NOMO-1 treated with DMSO at 0.1 percent for 48 hours (cell line): ENCODE results near the gene RBM14.
"Not testable (repeated sequence)": the region's sequence is repeated elsewhere in the genome, so short reads cannot be mapped to it uniquely, and the experiment has no call there.

Experiments
- DNase-seq: peaks from one replicate; lab custom pipeline; 2025; ENCODE audit not compliant: unreplicated experiment; lab: John Stamatoyannopoulos, UW

Gene RBM14

GRCh38 chr11:66616379-66617154 lies at the start of gene RBM14:
Gene RBM14 (plus strand): TSS chr11:66616630. CDS start chr11:66616721, 91 bp downstream.
- peak; percentile 98 for DNase-seq

- no peak for DNase-seq
Measured at GRCh38 chr11:66567787-66568123, 48.7 kb upstream of the RBM14 start.

DNA sequence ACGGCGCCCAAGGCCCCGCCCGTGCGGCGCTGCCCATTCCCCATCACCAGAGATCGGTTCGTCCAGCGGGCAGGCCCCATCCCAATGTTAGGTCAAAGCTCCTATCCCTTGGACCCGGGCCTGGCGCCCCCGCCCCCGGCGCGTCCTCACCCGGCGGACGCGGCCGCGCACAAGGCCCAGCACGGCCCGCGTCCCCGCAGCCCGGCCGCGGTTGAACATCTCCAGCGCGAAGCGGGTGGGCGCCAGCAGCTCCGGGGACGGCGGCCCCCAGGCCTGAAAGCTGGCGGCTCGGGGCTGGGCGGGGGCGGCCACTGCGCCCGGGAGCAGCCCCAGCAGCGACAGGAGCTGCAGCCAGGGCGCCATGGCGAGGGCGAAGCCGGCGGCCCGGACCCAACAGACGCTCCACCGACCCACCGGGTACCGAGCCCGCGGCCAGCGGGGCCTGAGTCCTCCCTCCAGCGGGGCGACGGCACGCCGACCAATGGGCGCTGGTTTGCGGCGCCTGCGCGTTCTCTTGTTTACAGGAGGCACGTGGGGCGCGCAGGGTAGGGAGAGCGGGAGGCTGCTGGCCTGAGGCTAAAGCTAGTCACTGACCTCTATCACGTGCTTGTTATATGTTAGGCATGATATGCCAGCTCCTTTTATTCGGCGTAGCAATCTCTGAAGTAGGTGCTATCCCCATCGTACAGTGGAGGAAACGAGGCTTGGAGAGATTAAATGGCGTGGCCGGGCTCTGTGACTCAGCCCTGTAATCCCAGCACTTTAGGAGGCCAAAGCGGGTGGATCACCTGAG lies 48.1 kb upstream of the RBM14 start, which contains the start of gene CTSF:
Gene CTSF (minus strand): TSS at position 483 of the 793 bp plus-strand sequence. CDS start 120 bp downstream, at position 363.
- DNase-seq, result peak; percentile 47

DNA sequence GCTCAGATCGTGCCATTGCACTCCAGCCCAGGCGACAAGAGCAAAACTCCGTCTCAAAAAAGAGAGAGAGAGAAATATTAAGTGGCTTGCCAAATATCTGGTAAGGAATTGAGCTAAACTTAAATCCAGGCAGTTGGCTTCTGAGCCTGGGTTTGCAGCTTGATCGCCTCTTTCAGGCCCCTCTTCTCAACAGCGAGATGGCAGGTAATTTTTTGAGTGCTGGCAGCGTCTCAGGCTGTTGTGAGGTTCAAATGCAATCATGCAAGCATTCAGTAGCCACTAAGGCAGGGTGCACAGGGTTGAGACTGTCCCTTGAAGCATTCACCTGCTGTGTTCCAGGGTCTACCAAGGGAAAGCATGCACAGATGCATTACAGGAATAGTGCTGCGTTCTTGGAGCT lies 47.4 kb upstream of the RBM14 start:
- no peak for DNase-seq

- no peak for DNase-seq
Measured at GRCh38 chr11:66570079-66570849, 46.2 kb upstream of the RBM14 start.

DNA sequence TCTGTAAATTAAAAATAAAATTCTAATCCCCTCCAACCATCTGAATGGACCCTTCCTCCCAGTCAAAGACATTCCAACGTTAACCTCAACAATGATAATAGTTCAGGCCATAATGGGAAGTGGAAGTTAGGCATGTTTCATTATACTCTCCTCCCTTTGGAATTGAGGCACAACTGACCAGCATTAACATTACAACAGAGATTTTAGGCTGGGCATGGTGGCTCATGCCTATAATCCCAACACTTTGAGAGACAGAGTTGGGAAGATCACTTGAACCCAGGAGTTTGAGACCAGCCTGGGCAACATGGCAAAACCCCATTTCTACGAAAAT lies 45.6 kb upstream of the RBM14 start:
- DNase-seq, result no peak

- peak; percentile 21 for DNase-seq
Measured at GRCh38 chr11:66579017-66579606, 37.3 kb upstream of the RBM14 start.

- no peak for DNase-seq
Measured at GRCh38 chr11:66580803-66581202, 35.6 kb upstream of the RBM14 start.

DNA sequence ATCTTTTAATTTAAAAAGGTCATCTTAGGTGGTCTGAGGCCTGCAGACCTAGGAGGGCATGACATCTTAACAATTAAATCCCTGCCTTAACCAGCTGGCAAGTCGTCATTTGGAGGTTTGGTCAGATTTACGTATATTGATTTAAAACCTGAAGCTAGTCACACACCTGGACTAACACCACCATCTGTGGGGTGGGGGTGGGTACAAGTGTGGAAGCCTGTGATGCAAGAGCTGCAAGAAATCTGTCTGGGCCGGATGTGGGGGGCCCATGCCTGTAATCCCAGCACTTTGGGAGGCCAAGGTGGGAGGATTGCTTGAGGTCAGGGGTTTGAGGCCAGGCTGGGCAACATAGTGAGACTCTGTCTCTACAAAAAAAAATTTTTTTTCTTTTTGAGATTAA lies 35.2 kb upstream of the RBM14 start:
- DNase-seq, result no peak

DNA sequence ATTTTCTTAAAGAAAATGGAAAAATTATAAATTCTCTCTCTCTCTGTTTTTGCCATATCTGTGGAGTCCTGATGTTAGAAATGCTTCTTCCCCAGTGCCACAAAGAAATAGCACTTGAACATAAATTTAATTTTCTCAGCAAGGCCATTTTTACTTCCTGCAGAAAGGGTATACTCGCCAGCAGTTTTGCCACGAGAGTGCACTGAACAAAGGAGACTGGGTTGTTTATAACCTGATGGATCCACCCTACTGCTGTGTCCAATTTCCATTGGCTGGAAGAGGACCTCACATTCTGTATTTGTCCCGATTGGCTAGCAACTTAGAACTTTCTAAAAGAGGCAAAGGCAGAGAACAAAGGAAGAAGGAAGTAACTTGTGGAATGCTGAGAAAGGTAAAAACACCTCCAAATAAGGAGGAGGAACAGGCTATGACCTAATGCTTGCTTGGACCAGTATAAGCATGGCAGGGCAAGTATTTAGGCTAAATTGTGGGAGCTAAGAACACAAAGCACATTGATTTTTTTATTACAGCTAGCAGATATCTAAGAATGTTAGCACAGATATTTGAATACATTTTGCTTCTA lies 33.8 kb upstream of the RBM14 start:
- DNase-seq, result not testable (repeated sequence)

DNA sequence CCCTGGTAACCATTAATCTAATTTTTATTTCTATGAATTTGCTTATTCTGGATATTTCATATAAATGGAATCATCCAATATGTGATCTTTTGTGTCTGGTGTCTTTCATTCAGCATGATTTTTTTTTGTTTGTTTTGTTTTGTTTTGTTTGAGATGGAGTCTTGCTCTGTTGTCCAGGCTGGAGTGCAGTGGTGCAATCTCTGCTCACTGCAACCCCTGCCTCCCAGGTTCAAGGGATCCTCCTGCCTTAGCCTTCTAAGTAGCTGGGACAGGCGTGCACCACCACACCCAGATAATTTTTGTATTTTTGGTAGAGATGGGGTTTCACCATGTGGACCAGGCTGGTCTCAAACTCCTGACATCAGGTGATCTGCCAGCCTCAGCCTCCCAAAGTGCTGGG lies 31.0 kb upstream of the RBM14 start:
- DNase-seq, result not testable (repeated sequence)

DNA sequence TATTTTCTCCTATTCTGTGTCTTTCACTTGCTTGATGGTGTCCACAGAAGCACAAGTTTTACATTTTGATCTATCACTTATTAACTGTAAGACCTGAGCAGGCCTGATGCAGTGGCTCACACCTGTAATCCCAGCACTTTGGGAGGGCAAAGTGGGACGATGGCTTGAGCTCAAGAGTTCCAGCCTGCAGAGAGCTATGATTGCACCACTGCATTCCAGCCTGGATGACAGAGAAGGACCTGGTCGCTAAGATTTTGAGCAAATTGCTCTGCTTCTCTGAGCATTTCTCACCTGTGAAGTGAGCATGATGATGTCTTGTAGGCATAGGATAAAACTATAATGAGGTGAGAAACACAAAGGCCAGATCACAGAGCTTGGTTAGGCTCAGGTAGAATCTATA lies 30.3 kb upstream of the RBM14 start:
- DNase-seq, result no peak

DNA sequence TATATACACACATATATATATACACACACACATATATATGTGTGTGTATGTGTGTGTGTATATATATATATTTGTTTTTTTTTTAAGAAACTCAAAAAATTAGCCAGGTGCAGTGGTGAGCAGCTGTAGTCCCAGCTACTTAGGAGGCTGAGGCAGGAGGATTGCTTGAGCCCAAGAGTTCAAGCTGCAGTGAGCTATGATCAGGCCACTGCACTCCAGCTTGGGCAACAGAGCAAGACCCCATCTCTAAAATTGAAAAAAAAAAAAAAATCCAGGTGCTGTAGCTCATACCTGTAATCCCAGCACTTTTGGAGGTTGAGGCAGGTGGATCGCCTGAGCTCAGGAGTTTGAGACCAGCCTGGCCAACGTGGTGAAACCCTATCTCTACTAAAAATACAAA lies 27.1 kb upstream of the RBM14 start:
- DNase-seq, result not testable (repeated sequence)

DNA sequence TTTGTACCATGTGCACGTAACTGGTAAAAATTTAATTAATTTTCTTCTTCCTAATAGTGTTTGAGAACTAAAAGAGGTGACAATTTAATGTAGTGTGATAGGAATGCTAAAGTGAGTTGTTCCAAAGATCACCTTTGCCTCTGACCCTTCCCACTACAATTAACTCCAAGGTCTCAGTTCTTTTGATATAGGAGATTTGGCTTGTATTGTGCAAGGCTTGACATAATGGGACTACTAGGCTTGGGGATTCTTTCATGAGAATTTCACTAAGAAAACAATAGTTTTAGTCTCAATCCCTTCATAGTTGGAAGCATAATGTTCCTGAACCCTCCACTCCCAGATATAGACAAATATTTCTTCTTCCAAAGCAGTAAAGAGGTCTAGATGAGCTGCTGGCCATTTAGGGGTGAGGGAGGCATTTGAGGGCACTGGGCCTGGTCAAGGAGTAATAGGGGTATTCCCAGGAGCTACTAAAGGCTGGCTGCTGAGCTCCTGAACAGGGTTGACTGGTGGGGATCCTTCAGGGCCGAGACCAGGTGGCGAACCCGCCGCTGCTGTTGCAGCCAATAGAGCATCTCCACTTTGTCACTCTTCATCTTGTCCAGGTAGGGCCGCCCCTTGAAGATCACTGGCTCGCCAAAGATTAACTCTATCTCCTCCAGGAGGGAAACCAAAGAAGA lies 26.3 kb upstream of the RBM14 start:
- no peak for DNase-seq

GRCh38 chr11:66591175-66591574 lies 25.3 kb upstream of the RBM14 start:
- no peak for DNase-seq

DNA sequence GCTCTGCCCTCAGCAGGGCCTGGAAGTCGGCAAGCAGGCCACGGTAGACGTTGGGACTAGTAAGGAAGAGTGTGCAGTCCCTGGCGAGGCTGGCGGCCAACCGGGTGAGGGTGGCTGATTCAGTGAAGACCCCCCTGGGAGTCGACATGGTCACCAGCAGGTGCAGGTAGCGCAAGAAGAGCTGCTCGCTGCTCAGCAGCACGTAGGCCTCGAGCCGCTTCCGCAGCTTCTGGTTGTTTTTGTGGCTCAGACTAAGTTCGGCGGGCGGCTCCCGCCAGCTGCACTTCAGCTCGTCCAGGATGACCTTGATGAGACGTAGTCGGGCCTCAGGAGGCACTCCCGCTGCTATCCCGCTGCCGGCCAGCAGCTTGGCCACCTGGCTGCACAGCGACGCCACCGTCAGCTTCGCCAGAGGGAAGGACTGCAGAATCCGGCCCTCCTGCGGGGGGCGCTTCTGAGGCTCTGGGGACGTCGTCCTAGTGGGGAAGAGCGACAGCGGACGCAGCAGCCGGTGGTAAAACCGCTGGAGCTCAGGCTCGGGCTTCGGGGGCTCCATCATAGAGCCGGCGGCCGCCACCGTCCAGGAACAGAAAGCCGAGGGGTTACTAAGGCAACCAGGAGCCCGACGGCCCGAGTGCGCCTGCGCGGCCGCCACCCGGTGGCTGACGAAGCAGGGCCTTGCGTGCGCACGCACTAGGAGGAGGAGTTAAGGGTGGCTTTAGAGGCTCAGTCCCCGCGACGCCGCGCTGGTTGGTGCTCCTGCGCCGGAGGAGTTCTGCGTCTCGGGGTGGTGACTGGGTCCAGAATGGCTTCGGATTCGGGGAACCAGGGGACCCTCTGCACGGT lies 23.8 kb upstream of the RBM14 start, which contains the start of the genes CCDC87 and CCS:
Gene CCDC87 (minus strand): TSS at position 607 of the 846 bp plus-strand sequence. CDS start 48 bp downstream, at position 559.
Gene CCS (plus strand): TSS at position 729 of the 846 bp plus-strand sequence. CDS start 77 bp downstream, at position 806.
- peak; percentile 93 for DNase-seq

DNA sequence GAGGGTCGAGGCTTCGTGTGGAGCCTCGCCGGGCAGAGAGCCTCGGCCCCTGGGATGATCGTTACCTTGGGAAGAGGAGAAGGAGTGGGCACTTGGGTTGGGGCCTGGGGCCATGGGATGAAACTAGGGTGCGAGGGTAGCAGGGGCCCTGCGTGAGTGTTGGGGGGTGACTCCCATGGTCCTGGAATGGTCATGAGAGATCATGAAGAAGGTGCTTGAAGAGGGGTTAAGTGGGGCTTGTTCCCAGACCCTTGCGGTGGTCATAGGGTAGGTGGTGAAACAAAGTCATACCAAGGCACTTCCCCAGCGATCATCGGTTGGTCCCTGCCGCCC lies 23.2 kb upstream of the RBM14 start:
- DNase-seq, result peak; percentile 10

GRCh38 chr11:66593650-66594049 lies 22.8 kb upstream of the RBM14 start:
- no peak for DNase-seq

DNA sequence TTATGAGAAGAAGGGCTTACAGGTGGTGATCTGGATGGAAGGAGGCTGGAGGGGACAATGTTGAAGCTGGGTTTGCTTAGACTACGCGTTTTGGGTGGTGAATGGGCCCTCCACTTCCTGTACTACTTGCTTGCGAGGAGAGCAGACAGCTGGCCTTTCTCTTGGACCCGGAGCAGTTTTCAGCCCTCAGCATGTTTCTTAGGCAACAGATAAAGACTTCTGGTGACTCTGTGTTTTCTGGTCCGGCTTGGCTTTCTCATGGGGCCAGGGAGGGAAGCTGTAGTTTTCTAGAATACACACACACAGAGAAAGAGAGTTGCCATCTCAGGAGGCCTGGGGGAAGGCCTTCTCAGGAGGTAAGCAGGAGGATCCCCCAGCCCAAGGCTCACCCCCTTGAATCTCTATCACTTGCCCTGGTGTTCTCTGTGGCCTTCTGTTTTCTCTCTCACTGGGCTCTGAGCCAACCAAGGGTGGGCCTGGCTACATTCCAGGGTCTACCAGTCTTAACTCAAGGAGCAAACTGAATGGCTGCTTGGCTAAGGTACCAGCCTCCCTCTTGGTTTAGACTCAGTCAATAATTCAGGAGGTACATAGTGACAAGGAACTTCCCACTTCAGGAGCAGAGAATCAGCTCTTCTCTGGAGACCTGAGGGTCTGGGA lies 21.1 kb upstream of the RBM14 start:
- peak; percentile 83 for DNase-seq
